Daoy (cell line): ENCODE results near the gene MATCAP1. TPM values are rescaled to one million over a fixed set of nuclear protein-coding genes. Genes with fewer than 3 reads are reported as not detected.

ENCODE experiments used
- DNase-seq: peaks from one replicate; pipeline ENCODE4 v3.0.0-alpha.2; 2015; ENCODE audit warnings: low read depth
- total RNA-seq: library from RNA; depleted of rRNA; stranded (reverse); fragments of >200 nt; shearing (Covaris generic); gene quantifications from 2 replicates; pipeline ENCODE4 v1.2.3, GENCODE V29; 2014; rRNA removed

Gene MATCAP1
- total RNA-seq, 1 experiment from 2014 or later, result 4.6 TPM

DNA sequence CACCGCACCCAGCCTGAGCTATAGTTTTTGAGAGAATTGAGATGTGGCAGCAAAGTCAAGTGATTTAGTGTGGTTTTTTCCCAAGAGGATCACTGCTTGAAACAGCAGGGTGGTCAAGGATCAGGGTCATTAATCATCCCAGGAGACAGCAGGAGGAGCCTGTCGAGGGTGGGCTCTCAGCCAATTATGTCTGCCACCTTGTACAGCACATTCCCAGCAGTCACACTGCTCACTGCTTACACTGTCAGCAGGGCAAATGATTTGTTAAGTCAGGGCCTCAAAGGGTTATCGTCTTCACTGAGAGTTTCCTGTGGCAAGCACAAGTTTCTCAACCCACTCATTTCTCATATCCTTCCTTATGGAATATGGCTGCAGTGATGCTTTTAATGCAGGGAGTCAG lies 46.2 kb downstream of the MATCAP1 start:
- no peak for DNase-seq

DNA sequence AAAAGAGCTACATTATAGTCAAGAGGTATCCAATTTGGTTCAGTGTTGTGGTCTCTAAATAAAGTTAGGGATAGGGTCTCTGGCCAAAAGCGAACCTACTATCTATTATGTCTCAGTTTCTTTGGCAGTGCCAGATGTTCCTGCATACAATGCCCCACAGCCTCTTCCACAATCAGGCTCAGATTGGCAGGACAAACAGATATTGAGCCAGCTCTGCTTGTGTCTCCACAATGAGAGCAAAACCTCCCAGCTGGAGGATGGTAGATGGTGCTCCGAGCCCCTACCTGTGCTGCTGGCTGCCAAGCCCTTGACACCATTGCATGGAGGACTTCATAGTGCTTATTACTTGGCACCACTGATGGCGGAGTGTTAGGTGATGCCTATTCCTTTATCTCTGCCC lies 54.3 kb downstream of the MATCAP1 start:
- DNase-seq, result no peak

DNA sequence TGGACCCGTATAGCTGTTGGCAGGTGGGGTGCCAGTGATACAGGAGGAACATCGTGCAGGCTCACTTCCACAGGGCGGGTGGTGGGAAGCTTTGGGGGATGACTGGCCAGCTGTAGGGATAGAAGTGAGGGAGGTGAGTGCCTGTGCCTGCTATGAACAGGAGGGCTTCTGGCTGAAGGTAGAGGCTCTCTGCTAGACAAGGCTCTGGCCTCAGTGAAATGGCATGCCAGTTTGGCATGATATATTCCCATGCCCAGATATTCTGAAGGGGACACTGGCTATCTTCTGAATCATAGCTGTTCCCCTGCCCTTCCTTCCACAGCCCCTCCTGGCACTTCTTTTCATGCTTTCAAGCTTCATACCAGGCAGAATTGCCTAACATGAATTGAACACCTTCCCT lies 54.9 kb downstream of the MATCAP1 start:
- DNase-seq, result no peak

DNA sequence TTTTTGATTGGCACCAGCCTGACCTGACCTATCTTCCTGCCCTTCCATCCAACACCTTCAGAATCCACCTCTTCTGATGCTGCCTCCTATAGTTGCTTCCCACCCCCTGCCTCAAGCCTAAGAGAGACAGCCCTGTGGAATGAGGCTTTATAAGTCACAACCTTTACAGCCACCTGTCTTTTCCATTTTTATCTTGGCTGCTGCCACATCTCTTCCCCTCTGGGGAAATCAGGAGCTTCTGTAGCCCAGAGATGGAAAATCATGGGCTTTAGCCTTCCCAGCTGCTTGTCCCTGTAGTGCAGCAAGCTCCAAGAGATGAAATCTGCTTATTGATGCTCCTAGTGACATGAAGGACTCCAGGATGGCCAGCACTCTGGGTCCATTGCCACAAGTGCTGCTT lies 55.3 kb downstream of the MATCAP1 start:
- no peak for DNase-seq

Other genes starting within 250 kb of the MATCAP1 start
- gene CIAO2B, start 249.6 kb downstream of the MATCAP1 start, total RNA-seq, result 127 and 129 TPM in 2 replicates
- 10.3 and 12.0 TPM in 2 replicates for gene CES2, start 248.4 kb downstream of the MATCAP1 start, total RNA-seq
- gene CES3, start 222.7 kb downstream of the MATCAP1 start, total RNA-seq, result 0.29 TPM in 1 of 2 replicates, not detected in the other
- not detected in 2 replicates for gene CES4A, start 195.4 kb downstream of the MATCAP1 start, total RNA-seq
- 94.9 and 115 TPM in 2 replicates for gene CBFB, start 154.8 kb downstream of the MATCAP1 start, total RNA-seq
- gene PHAF1, start 74.0 kb downstream of the MATCAP1 start, total RNA-seq, result 12.5 and 26.3 TPM in 2 replicates
- 5.5 and 9.8 TPM in 2 replicates for gene B3GNT9, start 33.0 kb downstream of the MATCAP1 start, total RNA-seq
- gene TRADD, start 24.1 kb downstream of the MATCAP1 start, total RNA-seq, result 16.7 and 20.5 TPM in 2 replicates
- gene FBXL8, start 24.0 kb downstream of the MATCAP1 start, total RNA-seq, result 3.8 and 6.2 TPM in 2 replicates
- gene HSF4, start 19.2 kb downstream of the MATCAP1 start, total RNA-seq, result 1.2 and 2.8 TPM in 2 replicates
- 9.5 and 14.7 TPM in 2 replicates for gene NOL3, start 13.4 kb downstream of the MATCAP1 start, total RNA-seq
- gene EXOC3L1, start 6.2 kb upstream of the MATCAP1 start, total RNA-seq, result 0.63 and 0.74 TPM in 2 replicates
- 109 and 111 TPM in 2 replicates for gene E2F4, start 8.2 kb upstream of the MATCAP1 start, total RNA-seq
- gene ELMO3, start 15.2 kb upstream of the MATCAP1 start, total RNA-seq, result 0.97 and 1.8 TPM in 2 replicates
- 30.0 and 54.8 TPM in 2 replicates for gene TMEM208, start 43.2 kb upstream of the MATCAP1 start, total RNA-seq
- 22.2 and 25.7 TPM in 2 replicates for gene FHOD1, start 63.5 kb upstream of the MATCAP1 start, total RNA-seq
- 1.7 and 1.8 TPM in 2 replicates for gene SLC9A5, start 65.0 kb upstream of the MATCAP1 start, total RNA-seq
- gene PLEKHG4, start 95.6 kb upstream of the MATCAP1 start, total RNA-seq, result 31.7 and 45.0 TPM in 2 replicates
- gene KCTD19, start 142.8 kb upstream of the MATCAP1 start, total RNA-seq, result 0.23 and 0.33 TPM in 2 replicates
- gene LRRC36, start 142.9 kb upstream of the MATCAP1 start, total RNA-seq, result 0.36 TPM in 1 of 2 replicates, not detected in the other
- 0.71 TPM in 1 of 2 replicates, not detected in the other for gene TPPP3, start 209.5 kb upstream of the MATCAP1 start, total RNA-seq
- gene ZDHHC1, start 232.5 kb upstream of the MATCAP1 start, total RNA-seq, result 1.9 and 3.0 TPM in 2 replicates
- gene HSD11B2, start 247.2 kb upstream of the MATCAP1 start, total RNA-seq, result not detected in 2 replicates